ENCODE results near the gene TMED9.
A peak's percentile ranks its signal among the peaks of the same experiment; 100 is the strongest.

TMED9 gene

GRCh38 chr5:177592905-177593304 is 902 bp downstream of the TMED9 start:
- Histone ChIP-seq H3K4me3 (ENCODE audit: low read length) (peak overlapping the region; percentile 99), H3K79me2 (ENCODE audit: low read length) (peaks cover 26% of the 10 kb centered on the region), H3K9me3 (ENCODE audit: insufficient read depth, low read length) (no peaks in the 10 kb centered on the region), H3K27me3 (ENCODE audit: low read depth, low read length) (no peaks in the 10 kb centered on the region), H2AFZ (ENCODE audit: low read depth, low read length) (no peak overlapping the region), H3K4me2 (ENCODE audit: low read length) (peak overlapping the region; percentile 73), H4K20me1 (ENCODE audit: insufficient read depth, low read length) (no peaks in the 10 kb centered on the region), H3K4me1 (ENCODE audit: low read length) (peaks cover 14% of the 10 kb centered on the region), H3K36me3 (replicated peaks; ENCODE audit: low read depth, low read length) (peaks cover 38% of the 10 kb centered on the region), H3K27ac (ENCODE audit: low read length) (peak overlapping the region; percentile 80), H3K9ac (ENCODE audit: low read length) (peak overlapping the region; percentile 99)
- TF ChIP-seq CTCF (IDR thresholded peaks at IDR 0.05; ENCODE audit: low read depth, low read length) (no peak), EZH2phosphoT487 (IDR thresholded peaks at IDR 0.05; ENCODE audit: low read depth) (no peak)

- H4K20me1 ChIP-seq (ENCODE audit: insufficient read depth, low read length): no peaks in the 10 kb centered on the region
- H3K9ac ChIP-seq (ENCODE audit: low read length): no peak overlapping the region
- no peak for TF ChIP-seq EZH2phosphoT487 (IDR thresholded peaks at IDR 0.05; ENCODE audit: low read depth)
- no peak for TF ChIP-seq CTCF (IDR thresholded peaks at IDR 0.05; ENCODE audit: low read depth, low read length)
- H3K4me3 ChIP-seq (ENCODE audit: low read length): peak overlapping the region; percentile 99; the same call in 1 of the 2 replicates
- H3K27ac ChIP-seq (ENCODE audit: low read length): no peak overlapping the region
- peaks cover 26% of the 10 kb centered on the region for H3K79me2 ChIP-seq (ENCODE audit: low read length)
- no peaks in the 10 kb centered on the region for H3K27me3 ChIP-seq (ENCODE audit: low read depth, low read length)
- H3K4me1 ChIP-seq (ENCODE audit: low read length): peaks cover 14% of the 10 kb centered on the region
- H3K36me3 ChIP-seq (replicated peaks; ENCODE audit: low read depth, low read length): peaks cover 38% of the 10 kb centered on the region
- H3K4me2 ChIP-seq (ENCODE audit: low read length): peak overlapping the region; percentile 73
- H3K9me3 ChIP-seq (ENCODE audit: insufficient read depth, low read length): no peaks in the 10 kb centered on the region
- no peak overlapping the region for H2AFZ ChIP-seq (ENCODE audit: low read depth, low read length)
Measured at GRCh38 chr5:177593511-177593910, 1.5 kb downstream of the TMED9 start.

- Histone ChIP-seq H3K4me1 (ENCODE audit: low read length) (peaks cover 15% of the 10 kb centered on the region), H3K9me3 (ENCODE audit: insufficient read depth, low read length) (no peaks in the 10 kb centered on the region), H3K36me3 (replicated peaks; ENCODE audit: low read depth, low read length) (peaks cover 38% of the 10 kb centered on the region), H3K27ac (ENCODE audit: low read length) (no peak overlapping the region), H3K27me3 (ENCODE audit: low read depth, low read length) (no peaks in the 10 kb centered on the region), H2AFZ (ENCODE audit: low read depth, low read length) (no peak overlapping the region), H3K79me2 (ENCODE audit: low read length) (peaks cover 26% of the 10 kb centered on the region), H3K9ac (ENCODE audit: low read length) (no peak overlapping the region), H3K4me3 (ENCODE audit: low read length) (no peak overlapping the region), H3K4me2 (ENCODE audit: low read length) (no peak overlapping the region), H4K20me1 (ENCODE audit: insufficient read depth, low read length) (no peaks in the 10 kb centered on the region)
- no peak for TF ChIP-seq CTCF (IDR thresholded peaks at IDR 0.05; ENCODE audit: low read depth, low read length)
- TF ChIP-seq EZH2phosphoT487 (IDR thresholded peaks at IDR 0.05; ENCODE audit: low read depth): no peak
Measured at GRCh38 chr5:177594071-177594470, 2.1 kb downstream of the TMED9 start.

- H3K4me1 ChIP-seq (ENCODE audit: low read length): peaks cover 16% of the 10 kb centered on the region
- no peak overlapping the region for H2AFZ ChIP-seq (ENCODE audit: low read depth, low read length)
- H3K4me2 ChIP-seq (ENCODE audit: low read length): no peak overlapping the region
- peaks cover 27% of the 10 kb centered on the region for H3K79me2 ChIP-seq (ENCODE audit: low read length)
- no peak overlapping the region for H3K9ac ChIP-seq (ENCODE audit: low read length)
- H3K36me3 ChIP-seq (replicated peaks; ENCODE audit: low read depth, low read length): peaks cover 38% of the 10 kb centered on the region
- no peaks in the 10 kb centered on the region for H3K27me3 ChIP-seq (ENCODE audit: low read depth, low read length)
- no peak overlapping the region for H3K27ac ChIP-seq (ENCODE audit: low read length)
- no peak overlapping the region for H3K4me3 ChIP-seq (ENCODE audit: low read length)
- no peaks in the 10 kb centered on the region for H3K9me3 ChIP-seq (ENCODE audit: insufficient read depth, low read length)
- TF ChIP-seq CTCF (IDR thresholded peaks at IDR 0.05; ENCODE audit: low read depth, low read length): no peak
- no peak for TF ChIP-seq EZH2phosphoT487 (IDR thresholded peaks at IDR 0.05; ENCODE audit: low read depth)
- no peaks in the 10 kb centered on the region for H4K20me1 ChIP-seq (ENCODE audit: insufficient read depth, low read length)
Measured at GRCh38 chr5:177595026-177595585, 3.1 kb downstream of the TMED9 start.

Measured in OCI-LY3 (cell line).